ENCODE data around the gene ERRFI1. TPM values are rescaled to one million over a fixed set of nuclear protein-coding genes. Genes with fewer than 3 reads are reported as not detected.
A peak's percentile ranks its signal among the peaks of the same experiment; 100 is the strongest.

Gene ERRFI1
- total RNA-seq, 2 donors from 2014 or later, result 101 to 158 TPM

- H3K36me3 ChIP-seq, result no peaks in the 10 kb centered on the region
- peak overlapping the region; percentile 45 to 98 for H3K27ac ChIP-seq
- no peaks in the 10 kb centered on the region for H3K27me3 ChIP-seq (replicated peaks; ENCODE audit: insufficient read depth)
- peaks cover 33 to 83% of the 10 kb centered on the region in 2 donors for H3K4me1 ChIP-seq (ENCODE audit: control insufficient read depth in 1 of 2, low read depth in 2 of 2)
- ATAC-seq (ENCODE audit: insufficient number of reproducible peaks, low FRiP score, low read depth), result no peak
- TF ChIP-seq CTCF (IDR thresholded peaks at IDR 0.05), result no peak
- H3K4me3 ChIP-seq, result peak overlapping the region; percentile 86
- no peak for DNase-seq (ENCODE audit: low spot score)
- no peaks in the 10 kb centered on the region for H3K9me3 ChIP-seq
These were observed 4.3 kb downstream of the ERRFI1 start for GRCh38 chr1:8021676-8022266.

- Histone ChIP-seq H3K27me3 (replicated peaks; ENCODE audit: insufficient read depth) (no peaks in the 10 kb centered on the region), H3K9me3 (no peaks in the 10 kb centered on the region), H3K36me3 (no peaks in the 10 kb centered on the region), H3K4me1 (ENCODE audit: control insufficient read depth in 1 of 2, low read depth in 2 of 2) (peaks cover 49 to 97% of the 10 kb centered on the region in 2 donors), H3K4me3 (no peak overlapping the region), H3K27ac (peak overlapping the region in 1 of 2 donors; percentile 98)
- no peak for TF ChIP-seq CTCF (IDR thresholded peaks at IDR 0.05)
- ATAC-seq (ENCODE audit: insufficient number of reproducible peaks, low FRiP score, low read depth), result no peak
- no peak for DNase-seq (ENCODE audit: low spot score)
These were observed 6.1 kb downstream of the ERRFI1 start for GRCh38 chr1:8020032-8020431.

- Histone ChIP-seq H3K4me1 (ENCODE audit: control insufficient read depth in 1 of 2, low read depth in 2 of 2) (peaks cover 49 to 100% of the 10 kb centered on the region in 2 donors), H3K4me3 (no peak overlapping the region)
These were observed 6.9 kb downstream of the ERRFI1 start for GRCh38 chr1:8019229-8019620.

GRCh38 chr1:8018492-8019228 is 7.4 kb downstream of the ERRFI1 start:
- DNase-seq (ENCODE audit: low spot score) (no peak), ATAC-seq (ENCODE audit: insufficient number of reproducible peaks, low FRiP score, low read depth) (no peak)
- H3K27ac ChIP-seq, result peak overlapping the region in 1 of 2 donors; percentile 98
- H3K9me3 ChIP-seq, result no peaks in the 10 kb centered on the region
- no peaks in the 10 kb centered on the region for H3K27me3 ChIP-seq (replicated peaks; ENCODE audit: insufficient read depth)
- no peak for TF ChIP-seq CTCF (IDR thresholded peaks at IDR 0.05)
- H3K4me1 ChIP-seq (ENCODE audit: control insufficient read depth in 1 of 2, low read depth in 2 of 2), result peaks cover 49 to 95% of the 10 kb centered on the region in 2 donors
- H3K36me3 ChIP-seq, result peaks cover 9% of the 10 kb centered on the region
- H3K4me3 ChIP-seq, result no peak overlapping the region

More at GRCh38 chr1:8019229-8019620, 6.9 kb downstream of the ERRFI1 start:
- TF ChIP-seq CTCF (IDR thresholded peaks at IDR 0.05), result no peak
- no peak for DNase-seq (ENCODE audit: low spot score)
- H3K9me3 ChIP-seq, result no peaks in the 10 kb centered on the region
- peaks cover 4% of the 10 kb centered on the region for H3K36me3 ChIP-seq
- no peak for ATAC-seq (ENCODE audit: insufficient number of reproducible peaks, low FRiP score, low read depth)
- no peaks in the 10 kb centered on the region for H3K27me3 ChIP-seq (replicated peaks; ENCODE audit: insufficient read depth)
- H3K27ac ChIP-seq, result peak overlapping the region in 1 of 2 donors; percentile 98

GRCh38 chr1:8017495-8018197 is 8.5 kb downstream of the ERRFI1 start:
- Histone ChIP-seq H3K4me3 (no peak overlapping the region), H3K27me3 (replicated peaks; ENCODE audit: insufficient read depth) (no peaks in the 10 kb centered on the region), H3K4me1 (ENCODE audit: control insufficient read depth in 1 of 2, low read depth in 2 of 2) (peaks cover 49 to 85% of the 10 kb centered on the region in 2 donors), H3K36me3 (peaks cover 18% of the 10 kb centered on the region), H3K27ac (peak overlapping the region; percentile 18 to 98), H3K9me3 (no peaks in the 10 kb centered on the region)
- TF ChIP-seq CTCF (IDR thresholded peaks at IDR 0.05), result no peak
- no peak for DNase-seq (ENCODE audit: low spot score)
- ATAC-seq (ENCODE audit: insufficient number of reproducible peaks, low FRiP score, low read depth), result no peak

Data from thoracic aorta (tissue), 2 donors.